GM12874 (cell line): ENCODE measurements around the gene NHS.

Experiments used
- CTCF ChIP-seq: IDR thresholded peaks from 2 replicates; pipeline ENCODE4 v1.5.1; 2011; ENCODE audit warnings: low read depth, mild to moderate bottlenecking, control low read depth, low read length, moderate library complexity; ENCODE audit not compliant: insufficient read depth

NHS gene

GRCh38 chrX:17680732-17681413 lies 305.9 kb downstream of the NHS start:
- TF ChIP-seq CTCF = no peak

- no peak for TF ChIP-seq CTCF
Observed at GRCh38 chrX:17682259-17682658, 307.3 kb downstream of the NHS start.

GRCh38 chrX:17685026-17685425 lies 310.0 kb downstream of the NHS start:
- no peak for TF ChIP-seq CTCF

GRCh38 chrX:17687648-17688047 lies 312.6 kb downstream of the NHS start:
- no peak for TF ChIP-seq CTCF

GRCh38 chrX:17689971-17690409 lies 315.0 kb downstream of the NHS start:
- TF ChIP-seq CTCF = peak; percentile 31; the same call in 1 of the 2 replicates

GRCh38 chrX:17692709-17693346 lies 317.8 kb downstream of the NHS start:
- no peak for TF ChIP-seq CTCF

- TF ChIP-seq CTCF = no peak
Observed at GRCh38 chrX:17697191-17697590, 322.2 kb downstream of the NHS start.
